GM18499 (cell line): ENCODE results near the gene PLCB1.

Source experiments
- ATAC-seq: cut with Tn5 transposase; IDR thresholded peaks from one replicate; pipeline ENCODE4 v1.9.1; 2021; ENCODE audit warnings: moderate number of reproducible peaks; ENCODE audit not compliant: insufficient read depth, unreplicated experiment

The PLCB1 gene

DNA sequence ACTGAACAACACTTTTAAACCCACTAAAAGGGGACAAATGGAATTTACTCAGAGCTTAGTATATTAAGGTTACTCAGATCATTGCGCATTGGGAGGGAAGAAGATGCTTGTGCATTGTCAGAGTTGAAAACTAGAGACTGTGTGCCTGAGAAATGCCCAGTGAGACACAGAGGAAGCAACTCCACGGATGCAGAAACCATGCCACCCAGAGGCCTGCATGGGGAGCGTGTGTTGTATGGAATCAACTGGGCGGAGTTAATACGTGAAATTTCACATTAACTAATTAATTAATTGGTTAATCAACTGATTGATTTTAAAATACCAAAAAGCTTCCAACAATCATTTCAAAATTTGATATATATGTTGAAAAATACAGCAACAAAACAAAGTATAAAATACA lies 391.6 kb downstream of the PLCB1 start:
- no peak for ATAC-seq

- no peak for ATAC-seq
Measured at GRCh38 chr20:8524101-8525016, 392.3 kb downstream of the PLCB1 start.

DNA sequence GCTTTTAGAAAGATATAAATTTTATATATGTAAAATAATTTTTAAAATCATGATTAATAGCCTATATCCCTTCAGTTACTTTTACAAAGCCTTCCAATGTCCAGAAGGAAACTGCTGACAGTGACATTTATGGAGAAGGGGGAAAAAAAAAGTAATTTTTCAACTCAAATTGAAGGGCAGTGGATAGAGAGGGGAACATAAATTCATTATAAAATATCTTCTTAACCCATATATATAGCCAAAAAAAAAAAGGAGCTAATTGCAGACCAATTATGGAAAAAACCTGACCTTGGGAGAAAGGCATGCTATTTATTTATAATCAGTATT lies 392.9 kb downstream of the PLCB1 start:
- no peak for ATAC-seq

- no peak for ATAC-seq
Measured at GRCh38 chr20:8526610-8527009, 394.5 kb downstream of the PLCB1 start.

DNA sequence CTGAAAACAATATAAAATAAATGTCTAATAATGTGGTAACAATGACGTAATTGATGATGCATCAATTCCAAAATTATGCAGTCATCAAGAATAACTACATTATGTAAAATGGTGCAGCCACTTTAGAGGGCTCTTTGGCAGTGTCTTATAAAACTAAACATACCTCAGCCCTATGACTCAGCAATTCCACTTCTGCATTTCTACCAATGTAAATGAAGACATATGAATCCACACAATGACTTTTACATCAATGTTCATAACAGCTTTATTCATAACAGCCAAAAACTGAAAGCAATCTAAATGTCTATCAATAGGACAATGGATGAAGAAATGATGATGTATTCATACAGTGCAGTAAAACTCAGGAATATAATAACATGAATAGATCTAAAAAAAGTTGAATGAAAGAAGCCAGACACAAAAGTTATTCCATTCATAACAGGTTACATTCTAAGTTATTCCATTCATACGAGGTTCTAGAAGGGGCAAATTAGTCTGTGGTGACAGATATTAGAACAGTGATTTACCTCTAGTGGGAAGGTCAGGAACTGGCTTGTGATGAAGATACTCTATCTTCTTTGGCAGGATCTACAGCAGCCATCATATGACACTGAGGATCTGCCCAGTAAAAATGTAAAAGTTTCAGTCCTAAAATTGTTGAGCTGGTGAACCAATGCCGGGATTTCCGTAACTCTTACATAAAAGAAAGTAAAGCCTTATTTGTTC lies 396.1 kb downstream of the PLCB1 start:
- ATAC-seq, result peak; percentile 91

- no peak for ATAC-seq
Measured at GRCh38 chr20:8530022-8530421, 398.0 kb downstream of the PLCB1 start.

- no peak for ATAC-seq
Measured at GRCh38 chr20:8532169-8532568, 400.1 kb downstream of the PLCB1 start.

DNA sequence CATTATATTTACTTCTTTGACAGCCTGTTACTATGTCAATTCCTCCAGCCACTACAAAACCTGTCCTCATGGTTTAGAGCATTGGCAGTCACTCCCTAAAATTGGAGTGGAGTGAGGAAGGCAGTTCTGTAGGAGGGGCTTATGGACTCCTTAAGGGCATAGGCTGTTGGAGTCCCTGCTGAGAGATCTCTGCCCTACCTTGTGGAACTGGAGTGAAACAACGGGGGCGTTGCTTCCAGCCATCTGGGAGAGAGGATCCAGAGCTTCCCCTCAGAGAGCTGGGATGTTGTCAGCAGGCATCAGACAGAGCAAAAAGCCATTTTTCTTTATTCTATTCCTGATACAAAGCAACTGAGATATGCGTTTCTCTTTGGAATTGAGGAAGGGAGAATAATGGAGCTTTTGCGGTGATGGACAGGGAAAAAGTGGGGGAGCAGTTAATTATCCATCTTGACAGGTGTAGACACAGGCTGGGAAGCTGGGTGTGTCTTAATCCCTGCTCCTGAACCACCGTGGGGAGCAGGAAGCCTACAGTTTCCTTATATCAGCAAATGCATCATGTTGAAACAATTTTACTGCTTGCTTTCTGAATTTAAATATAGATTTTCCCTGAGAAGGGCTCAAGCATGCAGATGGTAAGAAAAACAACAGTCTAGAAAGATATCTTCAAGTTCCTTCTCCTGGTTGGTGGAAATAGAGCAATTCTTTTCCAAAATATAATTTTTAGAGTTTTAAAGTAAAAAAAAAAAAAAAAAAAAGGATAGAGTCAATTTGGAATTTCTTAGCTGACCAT lies 402.5 kb downstream of the PLCB1 start:
- ATAC-seq, result no peak

DNA sequence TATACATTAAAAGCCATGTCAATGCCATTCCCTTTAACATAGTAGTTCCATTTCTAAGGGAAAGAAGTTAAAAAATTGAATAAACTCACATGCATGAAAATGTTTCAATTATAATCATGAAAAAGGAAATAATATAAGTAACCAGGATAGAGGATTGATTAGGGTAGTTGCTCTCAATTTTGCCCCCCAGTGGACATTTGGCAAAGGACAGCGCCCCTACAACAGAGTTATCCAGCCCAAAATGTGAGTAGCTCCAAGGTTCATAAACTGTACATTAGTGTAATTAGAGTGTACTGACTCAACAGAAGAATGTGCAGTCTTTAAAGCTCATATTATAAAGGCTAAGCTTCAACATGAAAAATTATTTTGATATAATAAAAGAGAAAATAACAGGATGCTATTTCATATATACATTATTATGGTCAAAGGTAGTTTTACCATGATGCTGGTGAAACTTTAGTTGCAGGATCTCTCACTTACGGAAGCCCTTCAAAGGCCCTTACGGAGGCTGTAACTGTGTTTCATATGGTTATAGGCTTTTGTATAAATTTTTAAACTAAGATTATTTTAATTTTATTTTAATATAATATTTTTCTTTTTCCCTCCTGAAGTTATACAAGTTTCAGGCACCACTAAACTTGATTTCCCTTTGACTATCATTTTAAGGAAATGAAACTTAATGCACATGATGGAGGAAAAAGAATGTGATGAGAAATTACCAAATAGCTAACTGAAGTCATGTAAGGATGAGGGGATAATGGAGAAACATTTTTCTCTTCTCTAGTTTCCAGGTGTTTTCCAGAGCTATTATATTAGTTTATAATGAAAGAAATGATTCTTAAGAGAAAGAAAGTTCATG lies 403.6 kb downstream of the PLCB1 start:
- no peak for ATAC-seq

GRCh38 chr20:8536262-8536618 lies 404.2 kb downstream of the PLCB1 start:
- no peak for ATAC-seq

DNA sequence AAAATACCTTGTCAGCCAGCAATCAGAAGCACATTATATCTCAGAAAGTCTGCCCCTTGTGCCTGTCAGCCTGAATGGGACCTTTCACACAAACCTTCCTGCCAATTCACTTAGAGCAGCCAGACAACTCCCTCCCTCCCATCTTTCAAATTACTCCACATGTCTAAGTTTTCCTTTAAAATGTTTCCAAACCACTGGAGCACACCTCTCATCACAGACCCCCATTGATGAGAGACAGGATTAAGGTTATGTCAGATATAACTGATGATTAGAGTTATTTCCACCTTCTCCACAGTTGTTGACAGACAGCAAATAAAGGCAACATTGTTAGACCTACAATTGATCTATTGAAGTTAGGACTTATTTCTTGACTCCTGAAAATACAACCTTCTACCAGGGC lies 408.4 kb downstream of the PLCB1 start:
- ATAC-seq, result no peak

DNA sequence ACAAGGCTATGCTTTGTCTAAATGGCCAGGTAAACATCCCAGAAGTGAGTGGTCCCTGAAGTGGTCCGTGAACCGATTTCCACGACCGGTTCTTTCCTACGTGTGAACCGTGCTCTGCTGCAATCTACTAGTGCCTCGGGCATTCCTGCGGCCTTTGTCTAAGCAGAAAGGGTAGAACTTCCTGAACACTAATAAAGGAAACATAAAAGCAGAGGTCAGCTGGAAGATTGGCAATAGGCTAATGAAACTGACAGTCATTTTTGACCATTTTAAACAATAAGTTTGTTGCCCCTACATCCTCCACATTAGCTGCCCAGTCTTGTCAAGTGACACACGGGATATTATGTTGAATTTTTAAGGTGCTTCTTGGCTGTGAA lies 410.0 kb downstream of the PLCB1 start:
- no peak for ATAC-seq

GRCh38 chr20:8545212-8545611 lies 413.1 kb downstream of the PLCB1 start:
- ATAC-seq, result no peak

- ATAC-seq, result no peak
Measured at GRCh38 chr20:8547035-8547650, 415.1 kb downstream of the PLCB1 start.

DNA sequence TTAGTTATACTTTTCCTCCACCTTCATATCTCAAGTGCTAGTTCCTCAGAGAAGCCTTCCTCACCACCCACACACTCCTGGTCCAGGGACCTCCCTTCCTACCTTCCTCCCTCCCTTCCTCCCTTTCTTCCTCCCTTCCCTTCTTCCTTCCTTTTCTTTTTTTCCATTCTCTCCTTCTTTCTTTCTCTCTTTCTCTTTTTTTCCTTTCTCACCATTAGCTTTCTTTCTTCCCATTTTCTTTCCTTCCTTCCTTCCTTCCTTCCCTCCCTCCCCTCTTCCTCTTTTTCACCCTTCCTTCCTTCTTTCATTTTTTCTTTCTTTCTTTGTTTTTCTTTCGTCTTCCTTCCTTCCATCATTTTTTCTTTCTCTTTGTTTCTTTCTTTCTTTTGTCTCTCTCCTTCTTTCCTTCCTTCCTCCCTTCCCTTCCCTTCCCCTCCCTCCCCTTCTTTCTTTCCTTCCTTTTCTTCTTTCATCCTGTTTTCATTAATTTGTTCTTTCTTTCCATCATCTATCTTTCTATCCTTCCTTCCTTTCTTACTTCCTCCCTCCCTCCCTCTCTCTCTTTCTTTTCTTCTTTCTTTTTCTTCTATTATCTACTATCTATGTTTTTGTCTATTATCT lies 416.0 kb downstream of the PLCB1 start:
- no peak for ATAC-seq

DNA sequence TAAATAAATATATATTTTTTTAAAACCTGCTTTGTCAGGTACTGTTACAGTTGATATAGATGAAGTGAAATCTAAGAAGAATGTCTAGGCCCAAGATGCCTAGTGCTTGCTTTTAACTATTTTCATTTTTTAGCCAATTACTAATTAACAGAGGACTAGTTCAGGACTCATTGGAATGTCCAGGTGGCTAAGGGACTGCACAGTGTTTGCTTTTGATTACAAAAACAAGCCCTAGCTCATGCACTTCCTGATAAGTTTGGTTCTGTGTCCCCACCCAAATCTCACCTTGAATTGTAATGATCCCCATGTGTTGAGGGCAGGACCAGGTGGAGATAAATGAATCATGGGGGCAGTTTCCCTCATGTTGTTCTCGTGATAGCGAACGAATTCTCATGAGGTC lies 417.1 kb downstream of the PLCB1 start:
- no peak for ATAC-seq

DNA sequence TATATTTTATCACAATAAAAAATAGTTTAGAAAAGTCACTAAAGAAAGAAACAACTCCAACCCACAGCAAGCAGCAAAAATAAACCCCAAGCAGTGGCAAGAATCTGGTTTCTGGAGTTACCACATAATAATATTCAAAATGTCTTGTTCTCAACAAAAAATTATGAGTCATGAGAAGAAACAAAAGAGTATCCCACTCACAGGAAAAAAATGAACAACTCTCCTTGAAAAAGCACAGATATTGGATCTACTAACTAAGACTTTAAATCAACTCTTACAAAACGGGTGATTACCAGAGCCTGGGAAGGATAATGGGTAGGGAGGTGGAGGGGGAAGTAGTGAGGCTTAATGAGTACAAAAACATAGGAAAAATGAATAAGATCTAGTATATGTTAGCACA lies 425.6 kb downstream of the PLCB1 start:
- ATAC-seq, result no peak

GRCh38 chr20:8562356-8562755 lies 430.3 kb downstream of the PLCB1 start:
- no peak for ATAC-seq

- ATAC-seq, result no peak
Measured at GRCh38 chr20:8568075-8568474, 436.0 kb downstream of the PLCB1 start.
